ENCODE results near the gene NOP14. TPM values are rescaled to one million over a fixed set of nuclear protein-coding genes. Genes with fewer than 3 reads are reported as not detected.

Gene NOP14
- total and polyA plus RNA-seq, 2 of the 8 experiments (the other 6 are each of a cell fraction or from before 2014, with no cell fraction given), result 8.6 to 45.3 TPM

GRCh38 chr4:2961421-2961810 is 1.8 kb downstream of the NOP14 start:
- Histone ChIP-seq H3K4me3 (ENCODE audit: extremely low read depth in 1 of 4, insufficient read depth in 2 of 4, low read depth in 3 of 4, low read length in 4 of 4) (peak overlapping the region in 3 of 4 experiments; percentile 75 to 79 (median 77); a peak in 4 of 8 replicates), H2AFZ (ENCODE audit: low read length) (no peak overlapping the region), H3K9ac (replicated peaks in 1 of 4; ENCODE audit: extremely low read depth in 1 of 4, low read depth in 3 of 4, low read length in 3 of 4) (no peak overlapping the region), H3K14ac (ENCODE audit: insufficient read length) (no peak overlapping the region), H3K36me3 (ENCODE audit: control insufficient read depth in 2 of 4, insufficient read depth in 4 of 4, low read length in 3 of 4) (peaks cover 13 to 30% (median 17%) of the 10 kb centered on the region in 4 experiments), H3K27ac (ENCODE audit: low read depth, low read length) (peak overlapping the region; percentile 39; the same call in 1 of the 2 replicates), H4K8ac (ENCODE audit: extremely low read depth, insufficient read depth, low read length) (no peak overlapping the region; the same call in 1 of the 2 replicates), H3K79me1 (ENCODE audit: low read depth, low read length) (peaks cover 7% of the 10 kb centered on the region), H3K4me1 (replicated peaks in 1 of 4; ENCODE audit: control insufficient read depth in 3 of 4, insufficient read depth in 4 of 4, low read length in 3 of 4) (peaks cover 3 to 9% (median 6%) of the 10 kb centered on the region in 4 experiments; a peak in 5 of 7 replicates), H3K9me3 (ENCODE audit: insufficient read depth in 2 of 2, low read depth in 1 of 2, low read length in 1 of 2) (peaks cover 2 to 4% of the 10 kb centered on the region in 2 experiments), H3K27me3 (replicated peaks in 1 of 4; ENCODE audit: control insufficient read depth in 3 of 4, extremely low read depth in 1 of 4, insufficient read depth in 3 of 4, low read length in 3 of 4) (peaks cover 0 to 7% (median 6%) of the 10 kb centered on the region in 4 experiments; a peak in 4 of 7 replicates), H4K5ac (ENCODE audit: insufficient read length, low read depth, low read length) (no peak overlapping the region), H2AK5ac (ENCODE audit: low read depth, low read length) (no peak overlapping the region), H3K56ac (replicated peaks; ENCODE audit: insufficient read length, low read depth, low read length) (no peak overlapping the region), H4K20me1 (replicated peaks in 1 of 2; ENCODE audit: control insufficient read depth in 1 of 2, insufficient read depth in 2 of 2, low read length in 2 of 2) (peaks cover 2 to 8% of the 10 kb centered on the region in 2 experiments), H2BK20ac (ENCODE audit: low read length) (no peak overlapping the region), H3K4me2 (ENCODE audit: insufficient read depth in 1 of 2, low read depth in 2 of 2, low read length in 2 of 2) (peak overlapping the region; percentile 87 to 89), H3K79me2 (ENCODE audit: control insufficient read depth in 1 of 2, insufficient read depth in 2 of 2, low read length in 2 of 2) (peaks cover 2 to 43% of the 10 kb centered on the region in 2 experiments; a peak in 3 of 4 replicates), H3K23ac (ENCODE audit: insufficient read length) (no peak overlapping the region), H4K91ac (replicated peaks; ENCODE audit: insufficient read length, low read length) (no peak overlapping the region), H2BK12ac (ENCODE audit: low read depth, low read length) (no peak overlapping the region), H2BK120ac (replicated peaks; ENCODE audit: low read depth, low read length) (no peak overlapping the region), H2BK5ac (ENCODE audit: low read depth, low read length) (no peak overlapping the region), H2BK15ac (ENCODE audit: low read length) (no peak overlapping the region), H3K4ac (replicated peaks; ENCODE audit: insufficient read length, low read depth, low read length) (no peak overlapping the region), H3K23me2 (ENCODE audit: low read depth, low read length) (peaks cover 16% of the 10 kb centered on the region; the same call in 1 of the 2 replicates), H3K18ac (ENCODE audit: extremely low read depth, low read length) (no peak overlapping the region)
- POLR2A ChIA-PET (ENCODE audit: partially characterized antibody), result interaction anchor here (0.6 to 1.5 kb wide), 4 partner anchors 24 to 36 kb away, joined by 3 to 4 read pairs (median 3); no protein-coding TSS in a partner anchor
- 92% methylated on average over 8 of the region's 8 CpGs; no CpG with 5 or more reads in 1 of the 2 experiments for whole genome bisulfite sequencing, 2 experiments (ENCODE audit: extremely low coverage in 1 of 2, insufficient coverage in 1 of 2, insufficient read length in 1 of 2, insufficient replicate concordance in 2 of 2, low coverage in 1 of 2, low lambda C conversion rate in 2 of 2, missing lambda C conversion rate in 1 of 2)
- CTCF ChIA-PET (ENCODE audit: partially characterized antibody), result interaction anchor here (1.0 to 1.2 kb wide), 2 partner anchors 9 to 13 kb away, joined by 3 to 4 read pairs; no protein-coding TSS in a partner anchor
- FAIRE-seq (no peak), DNase-seq (ENCODE audit: low read depth in 1 of 2, low spot score in 2 of 2) (no peak)
- TF ChIP-seq CTBP2 (IDR thresholded peaks at IDR 0.05; ENCODE audit: borderline replicate concordance, insufficient read depth, insufficient read length, low read length), result no peak
- TF ChIP-seq NANOG (IDR thresholded peaks at IDR 0.05; ENCODE audit: insufficient read depth, low read depth, low read length, poor library complexity, severe bottlenecking), result no peak
- no peak for TF ChIP-seq BCL11A (IDR thresholded peaks at IDR 0.05; ENCODE audit: low read depth in 2 of 2, low read length in 2 of 2)
- no peak for TF ChIP-seq CREB1 (IDR thresholded peaks at IDR 0.05)
- no peak for TF ChIP-seq TBP (IDR thresholded peaks at IDR 0.05; ENCODE audit: low read depth, low read length)
- TF ChIP-seq EP300 (IDR thresholded peaks at IDR 0.05; ENCODE audit: borderline replicate concordance in 1 of 2, low read depth in 2 of 2, low read length in 2 of 2), result no peak
